ENCODE measurements around the gene CRACR2B. TPM values are rescaled to one million over a fixed set of nuclear protein-coding genes. Genes with fewer than 3 reads are reported as not detected.
A peak's percentile ranks its signal among the peaks of the same experiment; 100 is the strongest.

The CRACR2B gene
- total RNA-seq, 2 experiments from 2014 or later: 0.33 TPM; not detected in 1

GRCh38 chr11:794013-794765, 33.5 kb upstream of the CRACR2B start:
- peaks cover 0 to 4% of the 10 kb centered on the region in 2 experiments for H3K9me3 ChIP-seq (ENCODE audit: control insufficient read depth in 1 of 2, insufficient read depth in 1 of 2, low read length in 2 of 2)
- Mint-ChIP-seq H3K4me1 (ENCODE audit: low read depth) (peaks cover 16% of the 10 kb centered on the region), H3K9me3 (no peaks in the 10 kb centered on the region), H3K27me3 (no peaks in the 10 kb centered on the region), H3K36me3 (ENCODE audit: low read depth) (peaks cover 10% of the 10 kb centered on the region), H3K4me3 (peak overlapping the region; percentile 68), H3K27ac (no peak overlapping the region)
- intact Hi-C loops (cut with DNase I, micrococcal nuclease): loop anchor here in 1 of 2 experiments (2.0 kb wide), 1 partner anchor 15 kb away; no protein-coding TSS in a partner anchor
- TF ChIP-seq CTCF (IDR thresholded peaks at IDR 0.05): no peak
- H3K27ac ChIP-seq (ENCODE audit: low read depth in 1 of 2, low read length in 2 of 2): no peak overlapping the region
- ATAC-seq (ENCODE audit: poor library complexity) (no peak), DNase-seq (no peak)
- CTCF ChIA-PET: no interaction called here
- POLR2A ChIA-PET: interaction anchor here (0.6 kb wide), 1 partner anchor 229 kb away, joined by 4 read pairs; no protein-coding TSS in a partner anchor
- peaks cover 29% of the 10 kb centered on the region for H3K36me3 ChIP-seq (ENCODE audit: insufficient read depth, low read length)
- H3K27me3 ChIP-seq (ENCODE audit: control insufficient read depth in 1 of 2, insufficient read depth in 2 of 2, low read length in 2 of 2): peaks cover 0 to 5% of the 10 kb centered on the region in 2 experiments
- no peak overlapping the region for H3K4me3 ChIP-seq (ENCODE audit: low read length)
- peaks cover 54% of the 10 kb centered on the region for H3K4me1 ChIP-seq (ENCODE audit: insufficient read depth, low read length)

GRCh38 chr11:794766-795633, 32.7 kb upstream of the CRACR2B start:
- Histone ChIP-seq H3K4me1 (ENCODE audit: insufficient read depth, low read length) (peaks cover 48% of the 10 kb centered on the region), H3K36me3 (ENCODE audit: insufficient read depth, low read length) (peaks cover 36% of the 10 kb centered on the region), H3K4me3 (ENCODE audit: low read length) (peak overlapping the region; percentile 89), H3K27me3 (ENCODE audit: control insufficient read depth in 1 of 2, insufficient read depth in 2 of 2, low read length in 2 of 2) (no peaks in the 10 kb centered on the region), H3K9me3 (ENCODE audit: control insufficient read depth in 1 of 2, insufficient read depth in 1 of 2, low read length in 2 of 2) (no peaks in the 10 kb centered on the region), H3K27ac (ENCODE audit: low read depth in 1 of 2, low read length in 2 of 2) (no peak overlapping the region)
- no peak for TF ChIP-seq CTCF (IDR thresholded peaks at IDR 0.05)
- intact Hi-C loops (cut with DNase I, micrococcal nuclease): loop anchor here (2.0 to 5.0 kb wide), 5 partner anchors 16 to 288 kb away; partner anchors contain the start of genes DEAF1 (in 2 of the 2), TALDO1 (in 2 of the 2), TMEM80 (in 2 of the 2) and HRAS (in 1 of the 2)
- Mint-ChIP-seq H3K9me3 (no peaks in the 10 kb centered on the region), H3K4me1 (ENCODE audit: low read depth) (peaks cover 16% of the 10 kb centered on the region), H3K27me3 (no peaks in the 10 kb centered on the region), H3K36me3 (ENCODE audit: low read depth) (peaks cover 10% of the 10 kb centered on the region), H3K27ac (no peak overlapping the region), H3K4me3 (peak overlapping the region; percentile 45)
- no peak for DNase-seq
- CTCF ChIA-PET: interaction anchor here (1.1 kb wide), 1 partner anchor 48 kb away, joined by 4 read pairs; the partner anchor contains the start of gene TALDO1
- no peak for ATAC-seq (ENCODE audit: poor library complexity)
- POLR2A ChIA-PET: interaction anchor here (0.6 to 3.2 kb wide), 4 partner anchors 11 to 230 kb away, joined by 3 to 24 read pairs (median 4); partner anchors contain the start of gene RPLP2
